Endothelial cell of hepatic sinusoid (primary cell): ENCODE measurements around the gene LIX1.
"Not testable (repeated sequence)": the region's sequence is repeated elsewhere in the genome, so short reads cannot be mapped to it uniquely, and the experiment has no call there.

Source experiments
- in situ Hi-C: cut with HindIII; loops from 2 replicates; pipeline ENCODE4 v1.10.0; 2017; ENCODE audit warnings: low sequenced_read_pairs

The LIX1 gene

DNA sequence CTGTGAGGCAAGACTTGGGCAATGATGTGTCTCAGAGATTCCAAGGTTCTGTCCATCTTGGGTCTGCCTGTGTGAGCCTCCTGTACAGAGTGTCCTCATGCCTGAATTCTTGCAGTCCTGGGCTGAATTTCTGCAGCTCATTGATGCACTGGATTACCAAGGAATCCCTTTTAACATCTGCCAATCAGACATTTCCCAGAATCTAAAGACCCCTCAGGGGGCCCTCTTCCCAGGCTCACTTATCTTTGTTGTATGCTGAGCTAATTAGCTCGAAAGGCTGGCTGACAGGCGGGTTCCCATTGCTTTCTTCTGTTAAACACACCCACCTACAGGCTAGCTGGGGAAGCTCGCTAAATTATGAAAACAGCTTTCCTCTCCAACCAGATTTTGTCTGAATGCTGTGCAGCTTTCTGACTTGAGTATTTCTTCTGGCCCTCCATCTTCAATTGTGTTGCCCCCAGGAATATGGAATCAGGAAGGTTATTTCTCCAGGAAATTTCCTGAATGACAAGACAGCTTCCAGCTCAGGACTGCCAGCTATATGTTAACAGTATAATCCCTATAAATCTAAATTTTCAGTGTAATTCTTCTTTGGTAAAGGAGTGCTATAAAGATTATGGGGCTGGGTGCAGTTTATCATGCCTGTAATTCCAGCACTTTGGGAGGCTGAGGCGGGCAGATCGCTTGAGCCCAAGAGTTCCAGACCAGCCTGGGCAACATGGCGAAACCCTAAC is at the start of gene LIX1:
Gene LIX1 (minus strand): TSS at position 91 of the 734 bp plus-strand sequence. CDS start 35 bp downstream, at position 56.
- in situ Hi-C loops, result no loop called here

DNA sequence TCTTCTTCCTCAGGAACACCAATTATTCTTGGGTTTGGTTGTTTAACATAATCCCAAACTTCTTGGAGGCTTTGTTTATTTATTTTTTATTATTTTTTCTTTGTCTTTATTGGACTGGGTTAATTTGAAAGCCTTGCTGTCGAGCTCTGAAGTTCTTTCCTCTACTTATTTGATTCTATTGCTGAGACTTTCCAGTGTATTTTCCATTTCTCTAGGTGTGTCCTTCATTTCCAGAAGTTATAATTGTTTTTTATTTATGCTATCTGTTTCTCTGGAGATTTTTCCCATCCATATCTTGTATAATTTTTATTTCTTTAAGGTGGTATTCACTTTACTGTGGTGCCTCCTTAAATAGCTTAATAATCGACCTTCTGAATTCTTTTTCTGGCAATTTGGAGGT is 49.5 kb upstream of the LIX1 start:
- in situ Hi-C loops, result no loop called here

DNA sequence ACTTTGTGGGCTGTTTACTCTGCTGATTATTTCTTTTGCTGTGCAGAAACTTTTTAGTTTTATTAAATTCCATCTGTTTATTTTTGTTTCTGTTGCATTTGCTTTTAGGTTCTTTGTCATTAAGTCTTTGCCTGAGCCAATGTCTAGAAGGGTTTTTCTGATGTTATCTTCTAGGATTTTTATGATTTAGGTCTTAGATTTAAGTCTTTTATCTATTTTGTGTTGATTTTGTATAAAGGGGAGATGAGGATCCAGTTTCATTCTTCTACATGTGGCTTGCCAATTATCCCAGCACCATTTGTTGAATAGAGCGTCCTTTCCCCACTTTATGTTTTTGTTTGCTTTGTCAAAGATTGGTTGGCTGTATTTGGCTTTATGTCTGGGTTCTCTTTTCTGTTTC is 47.1 kb upstream of the LIX1 start:
- in situ Hi-C loops, result not testable (repeated sequence)

DNA sequence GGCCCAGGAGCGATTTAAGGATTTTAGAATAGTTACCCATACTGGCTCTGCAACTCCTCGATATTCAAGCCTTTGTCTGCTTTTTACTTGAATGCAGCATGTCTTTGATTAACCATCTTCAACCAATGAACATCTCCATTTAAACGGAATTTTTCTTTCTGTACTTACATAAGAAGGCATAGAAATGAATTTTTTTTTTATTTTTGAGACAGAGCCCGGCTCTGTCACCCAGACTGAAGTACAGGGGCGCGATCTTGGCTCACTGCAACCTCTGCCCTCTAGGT is 41.5 kb upstream of the LIX1 start:
- in situ Hi-C loops, result no loop called here

DNA sequence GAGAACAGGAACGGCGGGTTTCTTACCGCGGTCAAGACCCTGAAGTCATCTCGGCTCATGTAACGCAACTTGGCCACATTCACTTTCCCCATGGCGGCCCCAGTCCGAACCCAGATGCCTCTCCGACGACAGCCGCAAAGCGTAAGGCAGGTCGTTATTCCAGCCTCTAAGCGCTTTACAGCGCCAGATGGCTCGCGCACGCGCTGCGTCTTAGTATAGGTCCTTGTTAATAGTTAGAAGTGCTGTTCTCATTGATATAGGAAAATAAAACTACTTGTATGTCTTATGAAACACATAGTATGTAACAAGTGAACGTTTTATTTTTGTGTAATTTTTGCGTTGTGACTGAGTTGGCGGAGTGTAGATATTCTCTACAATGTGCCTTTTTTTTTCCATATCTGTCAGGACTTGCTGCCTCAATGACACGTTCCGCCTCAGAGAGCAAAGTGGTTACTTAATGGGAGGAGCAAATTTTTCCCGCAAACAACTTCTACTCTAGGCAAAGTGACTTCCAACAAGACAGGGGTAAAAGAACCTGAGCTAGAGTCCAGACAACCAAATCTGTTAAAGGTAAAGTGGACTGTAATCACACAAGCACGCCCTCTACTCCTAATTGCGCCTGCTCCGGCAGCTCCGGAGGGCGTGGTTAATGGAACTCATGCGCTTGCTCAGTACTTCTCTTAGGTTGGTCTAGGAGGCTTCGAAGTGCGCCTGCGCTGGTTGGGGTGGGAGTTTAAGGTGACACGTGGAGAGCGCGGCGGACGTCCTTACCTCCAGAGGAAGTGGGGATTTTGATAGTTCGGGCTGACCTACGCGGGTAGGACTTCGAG is 40.9 kb upstream of the LIX1 start, which contains the start of gene RIOK2:
Gene RIOK2 (minus strand): TSS at position 148 of the 830 bp plus-strand sequence. CDS start 56 bp downstream, at position 92.
- in situ Hi-C loops, result no loop called here

DNA sequence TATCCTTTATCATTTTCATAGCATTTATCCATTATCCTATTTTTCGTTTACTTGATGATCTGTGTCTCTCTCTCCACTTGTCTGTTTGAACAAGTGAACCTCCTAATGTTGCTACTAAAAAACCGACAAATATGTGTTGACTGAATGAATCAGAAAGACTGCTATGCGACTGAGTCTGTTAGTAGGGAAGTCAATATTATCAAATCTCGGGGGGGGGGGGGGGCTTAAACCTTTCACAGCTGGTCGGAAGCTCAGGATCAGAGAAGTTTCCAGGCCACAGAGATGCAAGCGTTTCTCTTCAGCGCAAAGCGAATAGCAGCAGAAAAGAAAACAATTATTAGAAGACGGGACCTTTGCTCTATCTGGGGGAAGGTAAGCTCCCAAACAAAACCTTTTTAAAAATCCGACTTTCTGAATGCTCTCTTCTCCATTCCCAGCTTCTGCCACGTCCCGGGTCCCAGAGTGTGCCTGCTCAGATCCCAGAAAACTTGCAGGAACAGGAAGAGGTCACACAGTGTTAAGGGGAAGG is 40.2 kb upstream of the LIX1 start:
- in situ Hi-C loops, result no loop called here

DNA sequence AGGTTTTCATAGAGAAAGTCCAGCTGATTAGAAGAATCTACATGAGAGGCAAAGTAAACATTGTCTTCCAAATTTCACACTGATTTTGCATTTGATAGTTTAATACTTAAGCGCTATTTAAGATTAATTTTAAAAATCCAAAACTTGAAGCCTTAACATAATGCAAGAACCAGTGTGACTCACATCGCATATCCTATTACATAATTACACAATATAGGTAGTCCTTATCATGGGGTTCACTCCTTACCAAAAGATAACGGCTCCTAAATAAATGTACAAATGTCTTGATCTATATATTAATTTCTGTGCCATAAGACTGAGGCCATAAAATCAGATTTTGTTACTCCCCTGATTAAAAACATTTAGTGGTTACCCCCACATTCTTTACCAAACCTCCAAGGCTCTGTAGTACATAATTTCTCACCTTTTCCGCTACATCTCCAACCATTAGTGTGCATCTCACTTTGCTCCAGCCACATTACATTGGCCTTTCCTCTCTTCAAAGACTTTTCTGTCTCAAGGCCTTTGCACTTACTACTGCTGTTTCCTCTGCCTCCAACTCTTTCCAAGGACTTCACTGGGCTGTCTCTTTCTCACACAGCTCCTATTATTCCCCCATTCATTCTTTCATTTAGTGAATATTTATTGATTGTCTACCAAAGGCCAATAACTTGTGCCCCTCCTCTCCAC is 39.6 kb upstream of the LIX1 start:
- in situ Hi-C loops, result no loop called here

DNA sequence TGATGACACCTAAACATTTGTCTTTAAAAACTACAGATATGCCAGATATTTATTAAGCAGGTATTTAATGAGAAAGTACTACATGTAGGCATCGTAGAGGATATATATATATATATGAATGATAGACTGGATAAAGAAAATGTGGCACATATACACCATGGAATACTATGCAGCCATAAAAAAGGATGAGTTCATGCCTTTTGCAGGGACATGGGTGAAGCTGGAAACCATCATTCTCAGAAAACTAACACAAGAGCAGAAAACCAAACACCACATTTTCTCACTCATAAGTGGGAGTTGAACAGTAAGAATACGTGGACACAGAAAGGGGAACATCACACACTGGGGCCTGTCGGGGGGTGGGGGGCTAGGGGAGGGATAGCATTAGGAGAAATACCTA is 37.0 kb upstream of the LIX1 start:
- in situ Hi-C loops, result not testable (repeated sequence)

DNA sequence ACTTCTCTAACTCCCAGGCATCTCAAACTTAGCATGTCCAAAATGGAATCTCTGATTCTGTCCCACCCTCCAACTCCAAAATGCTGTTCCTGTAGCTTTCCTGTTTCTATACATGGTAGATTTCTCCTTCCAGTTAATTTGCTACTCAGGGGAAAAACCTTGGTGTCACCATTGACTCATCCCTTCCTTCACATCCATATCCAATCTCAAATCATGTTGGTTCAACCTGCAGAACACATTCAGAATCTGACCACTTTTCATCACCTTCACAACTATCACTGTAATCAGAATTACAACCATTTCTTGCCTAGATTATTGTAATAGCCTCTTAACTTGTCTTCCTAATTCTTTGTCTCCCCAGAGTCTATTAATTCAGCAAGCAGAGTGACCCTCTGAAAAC is 29.8 kb upstream of the LIX1 start:
- in situ Hi-C loops, result loop anchor here (25.0 kb wide), 1 partner anchor 310 kb away; no protein-coding TSS in a partner anchor

DNA sequence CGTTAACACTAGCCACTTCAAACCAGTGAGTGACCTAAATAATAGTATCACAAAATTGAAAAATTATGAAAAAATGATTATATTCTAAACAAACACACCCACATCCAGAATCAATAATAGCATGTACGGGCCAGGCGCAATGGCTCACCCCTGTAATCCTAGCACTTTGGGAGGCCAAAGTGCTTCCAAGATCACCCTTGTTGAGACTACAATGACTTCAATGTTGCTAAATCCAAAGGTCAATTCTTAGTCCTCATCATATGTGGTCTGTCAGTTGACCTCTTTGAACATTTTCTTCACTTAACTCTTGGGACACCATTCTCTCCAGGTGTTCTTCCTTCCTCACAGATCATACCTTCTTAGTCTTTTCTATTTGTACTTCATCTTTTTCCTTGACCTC is 29.3 kb upstream of the LIX1 start:
- in situ Hi-C loops, result loop anchor here (25.0 kb wide), 1 partner anchor 309 kb away; no protein-coding TSS in a partner anchor

DNA sequence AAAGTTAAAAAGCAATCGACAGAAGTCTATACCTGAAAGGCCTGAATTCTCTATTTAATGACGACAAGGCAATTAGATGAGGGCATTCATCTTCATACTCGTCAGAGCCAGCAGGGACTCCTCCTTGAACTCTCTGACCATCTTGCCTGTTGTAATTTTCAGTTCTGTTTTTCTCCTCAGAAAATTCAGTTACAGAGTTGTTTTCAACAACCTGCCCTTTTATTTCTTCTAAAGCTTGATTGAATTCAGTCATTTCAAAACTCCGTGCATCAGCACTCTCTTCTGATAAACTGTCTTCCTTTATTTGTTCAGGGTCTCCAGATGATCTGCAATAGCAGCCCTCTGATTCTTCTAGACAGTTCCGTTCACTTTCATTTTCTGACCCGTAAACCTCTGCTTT is 25.0 kb upstream of the LIX1 start:
- in situ Hi-C loops, result loop anchor here (25.0 kb wide), 1 partner anchor 305 kb away; no protein-coding TSS in a partner anchor

DNA sequence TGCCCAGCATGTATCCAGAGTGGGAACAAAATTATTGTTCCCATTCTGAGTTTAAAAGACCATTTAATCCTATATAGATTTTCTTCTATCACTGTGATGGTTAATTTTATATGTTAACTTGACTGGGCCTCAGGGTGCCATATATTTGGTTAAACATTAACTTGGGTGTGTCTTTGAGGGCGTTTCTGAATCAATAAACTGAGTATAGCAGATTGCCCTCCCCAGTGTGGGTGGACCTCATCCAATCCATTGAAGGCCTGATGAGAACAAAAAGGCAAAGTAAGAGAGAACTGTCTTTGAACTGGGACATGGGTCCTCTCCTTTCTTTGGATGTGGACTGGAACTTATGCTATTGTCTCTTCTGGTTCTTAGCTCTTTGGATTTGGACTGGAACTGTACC is 23.3 kb upstream of the LIX1 start:
- in situ Hi-C loops, result loop anchor here (25.0 kb wide), 1 partner anchor 303 kb away; no protein-coding TSS in a partner anchor

DNA sequence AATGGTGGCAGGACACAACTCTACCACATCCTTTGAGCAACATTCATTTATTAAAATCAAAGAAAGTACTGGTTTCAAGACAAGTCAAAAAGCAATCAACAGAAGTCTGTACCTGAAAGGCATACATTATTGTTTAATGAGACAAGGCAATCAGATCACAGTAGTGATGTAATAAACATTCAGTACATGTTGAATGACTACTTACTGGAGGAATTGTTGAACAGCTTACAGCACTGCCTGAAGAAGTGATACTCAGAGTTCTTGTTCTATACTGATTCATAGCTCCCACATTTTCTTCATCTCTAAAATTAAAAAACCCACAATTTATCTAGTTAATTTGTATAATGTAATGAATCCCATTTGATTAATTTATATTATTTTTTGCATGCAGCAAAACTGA is 22.4 kb upstream of the LIX1 start:
- in situ Hi-C loops, result loop anchor here (25.0 kb wide), 1 partner anchor 303 kb away; no protein-coding TSS in a partner anchor

DNA sequence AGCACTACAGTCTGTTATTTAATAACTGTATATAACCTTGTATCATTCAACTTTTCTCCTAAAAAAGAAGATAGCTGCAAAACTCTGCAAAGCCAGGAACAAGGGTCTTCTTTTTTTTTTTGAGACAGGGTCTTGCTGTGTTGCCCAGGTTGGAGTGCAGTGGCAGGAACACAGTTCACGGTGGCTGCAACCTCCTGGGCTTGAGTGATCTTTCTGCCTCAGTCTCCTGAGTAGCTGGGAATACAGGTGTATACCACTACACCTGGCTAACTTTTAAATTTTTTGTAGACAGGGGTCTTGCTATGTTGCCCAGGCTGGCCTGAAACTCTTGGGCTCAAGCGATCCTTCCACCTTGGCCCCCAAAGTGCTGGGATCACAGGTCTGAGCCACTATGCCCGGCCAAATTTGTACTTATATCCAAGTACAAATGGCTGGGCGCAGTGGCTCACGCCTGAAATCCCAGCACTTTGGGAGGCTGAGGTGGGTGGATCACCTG is 21.4 kb upstream of the LIX1 start:
- in situ Hi-C loops, result loop anchor here (25.0 kb wide), 1 partner anchor 302 kb away; no protein-coding TSS in a partner anchor

DNA sequence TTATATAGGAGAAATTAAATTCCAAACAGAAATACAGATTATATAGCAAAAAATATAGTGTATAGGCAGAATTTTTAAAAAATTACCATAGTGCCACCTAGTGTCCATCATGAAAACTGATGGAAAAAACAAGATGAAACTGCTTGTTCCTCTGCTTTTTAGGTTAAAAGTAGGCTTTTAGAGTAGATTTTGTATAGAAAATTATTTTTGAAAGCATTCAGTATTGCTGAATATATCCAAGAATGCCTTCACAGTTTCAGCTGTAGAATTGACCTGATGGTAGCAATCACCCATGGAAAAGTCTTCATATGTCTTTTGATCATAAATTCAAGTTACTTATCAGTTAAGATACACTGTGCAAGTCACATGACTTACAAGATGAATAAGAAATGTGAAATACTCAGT is 21.0 kb upstream of the LIX1 start:
- in situ Hi-C loops, result loop anchor here (25.0 kb wide), 1 partner anchor 301 kb away; no protein-coding TSS in a partner anchor

DNA sequence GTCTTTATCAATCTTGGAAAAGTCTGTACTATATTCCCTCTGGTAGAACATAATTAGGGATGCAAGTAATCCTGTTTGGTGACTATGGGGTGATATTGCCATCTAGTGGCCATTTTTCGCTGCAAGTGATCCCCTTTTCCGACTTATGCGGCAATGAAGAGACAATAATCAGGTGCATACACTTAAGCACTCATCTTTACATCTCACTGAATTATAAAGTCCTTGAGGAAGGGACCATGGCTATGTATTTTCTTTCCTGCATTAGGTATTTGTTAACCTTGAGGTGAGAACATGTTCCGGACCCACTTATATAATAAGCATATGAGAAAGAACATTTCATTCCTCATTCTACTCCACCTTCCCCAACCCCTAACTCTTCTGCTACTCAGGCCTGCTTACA is 19.6 kb upstream of the LIX1 start:
- in situ Hi-C loops, result loop anchor here (25.0 kb wide), 1 partner anchor 300 kb away; no protein-coding TSS in a partner anchor

DNA sequence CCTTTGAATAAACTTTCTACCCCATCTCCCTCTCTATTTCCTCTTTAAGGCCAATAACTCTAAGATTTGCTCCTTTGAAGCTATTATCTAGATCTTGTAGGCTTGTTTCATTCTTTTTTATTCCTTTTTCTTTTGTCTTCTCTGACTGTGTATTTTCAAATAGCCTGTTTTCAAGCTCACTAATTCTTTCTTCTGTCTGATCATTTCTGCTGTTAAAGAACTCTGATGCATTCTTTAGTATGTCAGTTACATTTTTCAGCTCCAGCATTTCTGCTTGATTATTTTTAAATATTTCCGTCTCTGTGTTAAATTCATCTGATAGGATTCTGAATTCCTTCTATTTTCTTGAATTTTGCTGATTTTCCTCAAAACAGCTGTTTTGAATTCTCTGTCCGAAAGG is 15.3 kb upstream of the LIX1 start:
- in situ Hi-C loops, result loop anchor here (25.0 kb wide), 1 partner anchor 295 kb away; no protein-coding TSS in a partner anchor

DNA sequence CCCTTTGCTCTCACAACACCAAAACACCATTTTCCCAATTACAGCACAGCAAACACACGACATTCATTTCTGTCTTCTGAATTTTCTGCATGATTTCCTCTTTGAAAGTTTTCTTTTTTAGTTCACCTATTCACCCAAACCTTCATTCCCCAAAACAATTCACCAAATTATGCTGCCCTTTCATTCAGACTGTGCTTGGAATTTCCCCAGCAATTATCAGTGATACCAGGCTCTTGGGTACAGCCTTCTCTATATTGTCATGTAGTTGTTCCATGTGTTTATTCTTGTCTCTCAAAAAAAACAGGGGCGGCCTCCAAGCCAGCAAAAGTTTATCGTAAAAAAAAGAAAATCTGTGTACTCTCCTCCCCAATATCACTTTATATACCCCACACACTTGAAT is 9.0 kb upstream of the LIX1 start:
- in situ Hi-C loops, result loop anchor here (5.0 to 25.0 kb wide), 2 partner anchors 59 to 289 kb away; no protein-coding TSS in a partner anchor

DNA sequence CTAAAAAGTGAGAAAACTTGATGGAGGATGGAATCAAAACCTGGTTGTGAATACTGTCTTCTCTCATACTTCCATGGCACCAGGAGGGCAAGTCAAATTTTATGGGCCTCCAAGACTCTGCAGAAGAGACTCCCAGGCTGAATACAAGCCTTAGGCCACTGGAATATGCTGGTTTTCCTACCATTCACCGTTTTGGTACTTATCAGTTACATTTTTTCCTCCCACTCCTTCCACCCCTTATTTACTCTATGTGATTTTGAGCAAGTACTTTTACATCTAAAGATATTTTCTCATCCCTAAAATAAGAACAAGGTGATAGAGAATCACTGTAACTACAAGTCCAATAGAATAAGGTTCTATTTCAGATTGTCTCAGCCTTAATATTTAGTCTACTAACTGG is 8.0 kb upstream of the LIX1 start:
- in situ Hi-C loops, result loop anchor here (5.0 to 25.0 kb wide), 2 partner anchors 58 to 288 kb away; no protein-coding TSS in a partner anchor

DNA sequence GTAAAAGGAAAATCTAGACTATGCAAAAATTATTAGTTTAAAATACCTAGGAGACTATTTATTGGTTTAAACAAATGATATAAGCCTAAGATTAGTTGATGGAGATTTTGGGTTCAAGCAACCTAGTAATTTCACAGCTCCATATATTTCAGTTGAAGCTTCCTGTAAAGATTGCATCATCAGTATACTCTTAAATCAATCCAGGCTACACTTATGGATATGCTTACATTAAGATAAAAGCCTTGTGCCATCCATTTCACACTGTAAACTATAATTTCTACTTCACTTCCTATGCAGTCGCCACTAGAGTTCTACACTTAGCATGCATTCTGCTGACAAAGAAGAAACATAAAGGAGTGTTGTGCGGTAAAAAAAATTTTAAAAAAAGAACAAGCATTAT is 7.3 kb upstream of the LIX1 start:
- in situ Hi-C loops, result loop anchor here (5.0 to 25.0 kb wide), 2 partner anchors 57 to 287 kb away; no protein-coding TSS in a partner anchor
